ENCODE measurements around the gene LLCFC1.
"Not testable (repeated sequence)": the region's sequence is repeated elsewhere in the genome, so short reads cannot be mapped to it uniquely, and the experiment has no call there.

Gene LLCFC1

DNA sequence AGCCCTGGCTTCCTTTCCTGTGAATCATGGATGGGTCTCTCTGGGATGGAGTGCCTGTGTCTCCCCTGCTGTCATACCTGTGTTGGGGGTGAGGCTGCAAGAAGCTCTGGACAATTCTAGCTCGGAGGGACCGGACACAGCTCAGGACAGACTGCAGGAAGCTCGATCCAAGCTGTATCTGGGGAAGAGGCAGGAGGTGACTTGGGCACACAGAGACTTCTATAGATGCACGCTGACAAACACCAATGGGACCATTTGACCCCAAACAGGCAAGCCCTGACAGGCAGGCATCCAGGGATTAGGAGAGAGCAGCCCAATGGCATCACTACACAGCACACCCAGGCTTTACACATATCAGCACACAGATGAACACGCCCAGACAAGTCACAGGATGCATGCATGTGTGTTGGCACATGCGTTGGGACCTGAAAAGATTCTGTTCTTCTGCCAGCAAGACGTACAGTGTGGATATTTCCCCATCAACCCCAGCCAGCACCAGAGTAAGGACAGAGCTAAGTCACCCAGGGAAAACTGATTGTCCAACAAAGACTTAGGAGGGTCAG, 4.5 kb downstream of the LLCFC1 start:
- FAIRE-seq = no peak

DNA sequence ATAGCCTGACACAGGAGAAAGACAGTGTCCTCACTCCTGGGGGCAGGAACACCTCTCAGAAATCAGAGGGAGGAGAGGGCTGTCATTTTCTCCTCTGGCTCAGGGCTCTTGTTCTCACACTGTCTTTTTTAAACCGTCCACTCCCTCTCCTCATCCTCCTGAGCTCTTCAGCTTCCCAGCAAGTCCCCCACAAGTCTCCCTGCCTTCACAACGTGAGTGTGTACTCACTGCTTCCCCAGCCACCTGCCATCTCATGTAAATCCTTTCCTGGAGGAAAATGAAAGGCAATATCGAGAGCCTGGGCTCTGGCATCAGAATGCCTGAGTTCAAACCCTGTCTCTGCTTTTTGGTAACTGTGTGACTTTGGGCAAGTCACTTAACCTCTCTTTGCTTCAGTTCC, 5.7 kb downstream of the LLCFC1 start:
- FAIRE-seq = no peak

GRCh38 chr7:142948603-142949002, 9.3 kb downstream of the LLCFC1 start:
- FAIRE-seq = no peak

- no peak for FAIRE-seq
Observed at GRCh38 chr7:142950235-142950634, 11.0 kb downstream of the LLCFC1 start.

- peak; percentile 37 for FAIRE-seq
Observed at GRCh38 chr7:142954680-142955268, 15.5 kb downstream of the LLCFC1 start.

- FAIRE-seq = no peak
Observed at GRCh38 chr7:142956951-142957623, 17.8 kb downstream of the LLCFC1 start.

- FAIRE-seq = no peak
Observed at GRCh38 chr7:142957723-142958122, 18.4 kb downstream of the LLCFC1 start.

- FAIRE-seq = no peak
Observed at GRCh38 chr7:142959202-142959601, 19.9 kb downstream of the LLCFC1 start.

GRCh38 chr7:142960955-142961512, 21.8 kb downstream of the LLCFC1 start:
- no peak for FAIRE-seq

- FAIRE-seq = no peak
Observed at GRCh38 chr7:142961595-142961972, 22.3 kb downstream of the LLCFC1 start.

DNA sequence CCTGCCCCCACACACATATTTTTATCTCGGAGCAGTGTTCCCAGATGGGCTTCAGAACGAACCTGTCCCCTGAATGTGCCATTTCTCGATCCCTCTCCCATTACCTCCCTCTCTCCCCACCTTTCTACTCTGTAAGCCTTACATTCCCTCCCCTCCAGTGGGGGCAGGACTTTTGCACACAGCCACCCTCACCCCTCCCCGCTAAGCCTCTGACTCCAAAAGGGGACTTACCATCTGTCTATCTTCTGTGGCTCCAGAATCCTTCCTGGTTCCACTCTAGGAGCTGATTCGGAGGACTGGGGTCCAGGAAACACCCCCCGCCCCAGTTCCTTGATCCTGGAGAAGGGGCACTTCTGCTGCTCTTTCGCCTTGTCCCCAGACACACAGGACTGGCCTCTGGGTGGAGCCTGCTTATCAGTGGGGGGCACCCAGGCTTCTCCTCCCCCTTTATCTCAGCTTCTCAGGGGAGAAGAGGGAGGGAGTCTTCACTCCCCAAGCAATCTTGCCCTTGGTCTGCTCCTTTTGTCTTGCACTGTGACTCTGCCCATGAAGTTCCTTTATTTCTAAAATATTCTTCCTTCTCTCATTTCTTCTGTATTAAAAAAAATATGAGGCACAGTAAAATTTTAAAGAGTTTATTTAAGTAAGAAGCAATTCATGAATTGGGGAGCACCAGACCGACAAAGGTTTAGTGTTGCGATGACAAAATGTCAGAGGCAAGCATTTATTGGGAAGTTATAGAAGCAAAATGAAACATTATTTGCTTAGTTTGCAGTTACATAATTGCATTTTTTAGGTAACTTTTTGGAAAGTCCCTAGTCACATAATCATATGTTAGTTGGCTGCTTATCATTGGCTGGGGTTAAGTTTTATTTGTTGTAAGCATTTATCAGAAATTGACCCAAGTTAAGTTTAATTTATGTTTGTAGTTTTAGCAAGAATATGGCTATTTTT, 23.0 kb downstream of the LLCFC1 start, which contains the start of gene KEL:
Gene KEL, minus strand, starts transcription at position 391 of the 954 bp plus-strand sequence. Its CDS starts 157 bp downstream, at position 234.
- FAIRE-seq = no peak

GRCh38 chr7:142962991-142963390, 23.7 kb downstream of the LLCFC1 start:
- FAIRE-seq = no peak

GRCh38 chr7:142963993-142964392, 24.7 kb downstream of the LLCFC1 start:
- no peak for FAIRE-seq

DNA sequence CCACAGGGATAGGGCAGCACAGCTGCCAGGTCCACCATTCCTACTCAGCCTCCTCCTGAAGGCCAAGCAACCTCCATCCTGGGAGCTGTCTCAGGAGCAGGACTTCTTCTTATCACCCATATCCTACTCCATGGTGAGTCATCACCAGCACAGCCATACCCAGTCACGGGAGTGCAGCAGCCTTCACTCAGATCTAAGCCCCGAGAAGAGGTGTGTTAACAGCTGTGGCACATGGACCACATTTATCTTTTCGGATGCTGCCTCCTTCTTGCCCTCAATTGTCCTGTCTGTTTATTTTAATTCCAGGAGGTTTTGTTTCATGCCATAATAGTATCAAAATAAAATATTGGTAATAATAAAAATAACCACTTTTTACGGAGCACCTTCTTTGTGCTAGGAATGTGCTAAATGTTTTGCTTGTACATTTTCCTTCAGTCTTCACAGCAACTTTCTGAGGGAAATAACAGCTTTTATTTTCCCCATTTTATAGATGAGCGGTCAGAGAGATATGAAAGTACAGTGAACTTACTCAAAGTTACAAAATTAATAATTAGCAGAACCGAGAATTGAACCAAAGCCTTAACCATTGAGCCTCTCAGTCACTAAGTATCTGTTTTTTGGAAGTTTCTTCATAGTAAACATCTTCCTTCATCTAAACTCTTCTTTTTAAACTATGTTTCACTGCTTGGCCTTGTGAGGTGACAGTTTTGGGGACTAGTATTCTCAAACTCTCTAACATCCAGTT, 25.4 kb downstream of the LLCFC1 start:
- FAIRE-seq = no peak

DNA sequence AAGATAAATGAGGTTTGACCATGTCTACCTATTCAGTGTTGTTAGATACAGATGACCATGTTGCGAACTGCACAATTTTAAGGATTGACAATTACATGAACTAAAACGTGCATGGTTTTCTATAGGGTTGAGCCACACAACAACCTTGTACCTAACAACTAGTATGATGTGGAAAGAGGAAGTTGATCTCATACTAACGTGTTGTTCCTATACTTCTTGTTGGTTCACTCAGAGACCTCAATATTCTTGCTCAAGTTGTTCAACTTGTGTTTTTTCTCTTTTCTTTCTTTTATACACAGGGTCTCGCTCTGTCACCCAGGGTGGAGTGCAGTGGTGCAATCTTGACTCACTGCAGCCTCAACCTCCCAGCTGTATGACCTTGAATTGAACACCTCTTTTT, 28.9 kb downstream of the LLCFC1 start:
- FAIRE-seq = no peak

DNA sequence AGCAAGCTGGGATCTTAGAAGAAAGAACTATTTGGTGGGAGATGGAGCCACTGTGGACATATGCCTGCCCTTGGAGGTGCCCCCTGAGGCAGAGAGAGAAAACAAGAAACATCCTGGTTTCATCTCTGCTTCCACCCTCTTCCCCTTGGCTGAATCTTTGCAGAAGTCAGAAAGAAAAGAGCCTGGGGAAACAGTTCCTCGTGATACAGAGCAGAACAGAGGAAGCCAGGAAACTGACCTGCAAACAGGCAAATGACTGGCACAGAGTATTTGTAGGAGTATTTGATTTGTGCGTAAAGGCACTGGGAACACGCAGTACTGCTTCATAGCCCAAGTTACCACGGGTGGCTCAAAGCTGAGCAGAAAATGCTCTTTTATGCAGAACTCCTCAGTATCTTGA, 29.9 kb downstream of the LLCFC1 start:
- no peak for FAIRE-seq

GRCh38 chr7:142974626-142975025, 35.3 kb downstream of the LLCFC1 start:
- FAIRE-seq = no peak

GRCh38 chr7:142978402-142978801, 39.1 kb downstream of the LLCFC1 start:
- not testable (repeated sequence) for FAIRE-seq

GRCh38 chr7:142983825-142984224, 44.5 kb downstream of the LLCFC1 start:
- FAIRE-seq = no peak

DNA sequence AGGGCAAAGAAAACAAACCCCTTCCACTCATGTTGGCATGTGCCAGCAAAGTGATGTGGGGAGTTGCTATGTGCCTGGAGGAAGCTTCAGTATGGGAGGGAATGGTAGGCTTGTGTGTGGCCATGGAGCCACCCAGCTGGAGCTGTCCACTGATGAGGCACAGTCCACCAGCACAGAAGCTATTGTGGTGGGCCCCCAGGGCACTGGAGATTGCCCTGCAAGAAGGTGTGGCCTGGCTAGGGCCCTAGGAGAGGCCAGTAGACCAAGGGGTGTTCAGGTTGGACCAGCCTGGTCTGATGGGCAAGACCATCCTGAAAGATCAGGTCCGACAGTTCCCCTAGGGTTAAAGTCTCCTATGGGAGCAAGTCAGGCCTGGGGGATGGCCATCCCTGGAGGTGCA, 45.0 kb downstream of the LLCFC1 start:
- no peak for FAIRE-seq

Measured in G401.6 (cell line).